ENCODE data around the gene TMED7.

TMED7 gene

DNA sequence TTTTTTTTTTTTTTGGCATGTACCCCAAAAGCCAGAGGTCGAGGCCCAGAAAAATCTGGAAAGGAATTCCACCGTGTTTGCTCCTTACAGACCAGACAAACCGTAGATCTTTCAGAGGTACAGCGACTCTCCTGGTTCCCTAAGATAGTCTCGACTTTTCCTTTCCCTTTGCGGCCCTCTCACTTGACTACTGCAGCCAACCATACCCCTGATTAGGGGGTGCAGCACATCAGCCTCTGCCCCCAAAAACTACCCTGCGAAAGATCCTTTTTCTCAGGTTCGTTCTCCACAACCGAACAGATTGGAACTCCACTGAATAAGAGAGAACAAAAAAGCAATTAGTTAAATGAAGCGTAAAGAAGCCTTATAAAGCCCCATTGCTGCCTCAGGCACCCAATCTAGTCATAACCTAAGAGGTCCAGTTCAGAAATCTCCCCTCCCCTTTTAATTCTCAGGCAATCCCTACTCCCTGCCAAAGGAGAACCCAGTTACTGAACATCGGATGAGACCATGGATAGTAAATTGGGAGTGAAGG lies 23.2 kb downstream of the TMED7 start:
- ChIA-PET POLR2A (interaction anchor here (1.0 kb wide), 1 partner anchor 65 kb away, joined by 3 read pairs; no protein-coding TSS in a partner anchor), CTCF (interaction anchor here (0.9 to 2.2 kb wide), 5 partner anchors 10 to 293 kb away, joined by 4 to 8 read pairs (median 7); partner anchors contain the start of gene FEM1C)
- TF ChIP-seq, protein P1, sequence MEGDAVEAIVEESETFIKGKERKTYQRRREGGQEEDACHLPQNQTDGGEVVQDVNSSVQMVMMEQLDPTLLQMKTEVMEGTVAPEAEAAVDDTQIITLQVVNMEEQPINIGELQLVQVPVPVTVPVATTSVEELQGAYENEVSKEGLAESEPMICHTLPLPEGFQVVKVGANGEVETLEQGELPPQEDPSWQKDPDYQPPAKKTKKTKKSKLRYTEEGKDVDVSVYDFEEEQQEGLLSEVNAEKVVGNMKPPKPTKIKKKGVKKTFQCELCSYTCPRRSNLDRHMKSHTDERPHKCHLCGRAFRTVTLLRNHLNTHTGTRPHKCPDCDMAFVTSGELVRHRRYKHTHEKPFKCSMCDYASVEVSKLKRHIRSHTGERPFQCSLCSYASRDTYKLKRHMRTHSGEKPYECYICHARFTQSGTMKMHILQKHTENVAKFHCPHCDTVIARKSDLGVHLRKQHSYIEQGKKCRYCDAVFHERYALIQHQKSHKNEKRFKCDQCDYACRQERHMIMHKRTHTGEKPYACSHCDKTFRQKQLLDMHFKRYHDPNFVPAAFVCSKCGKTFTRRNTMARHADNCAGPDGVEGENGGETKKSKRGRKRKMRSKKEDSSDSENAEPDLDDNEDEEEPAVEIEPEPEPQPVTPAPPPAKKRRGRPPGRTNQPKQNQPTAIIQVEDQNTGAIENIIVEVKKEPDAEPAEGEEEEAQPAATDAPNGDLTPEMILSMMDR (IDR thresholded peaks at IDR 0.05; ENCODE audit: control extremely low read depth, extremely low read depth, low read depth, missing control alignments): no peak
- peak; percentile 24 for DNase-seq (ENCODE audit: extremely low spot score)

DNA sequence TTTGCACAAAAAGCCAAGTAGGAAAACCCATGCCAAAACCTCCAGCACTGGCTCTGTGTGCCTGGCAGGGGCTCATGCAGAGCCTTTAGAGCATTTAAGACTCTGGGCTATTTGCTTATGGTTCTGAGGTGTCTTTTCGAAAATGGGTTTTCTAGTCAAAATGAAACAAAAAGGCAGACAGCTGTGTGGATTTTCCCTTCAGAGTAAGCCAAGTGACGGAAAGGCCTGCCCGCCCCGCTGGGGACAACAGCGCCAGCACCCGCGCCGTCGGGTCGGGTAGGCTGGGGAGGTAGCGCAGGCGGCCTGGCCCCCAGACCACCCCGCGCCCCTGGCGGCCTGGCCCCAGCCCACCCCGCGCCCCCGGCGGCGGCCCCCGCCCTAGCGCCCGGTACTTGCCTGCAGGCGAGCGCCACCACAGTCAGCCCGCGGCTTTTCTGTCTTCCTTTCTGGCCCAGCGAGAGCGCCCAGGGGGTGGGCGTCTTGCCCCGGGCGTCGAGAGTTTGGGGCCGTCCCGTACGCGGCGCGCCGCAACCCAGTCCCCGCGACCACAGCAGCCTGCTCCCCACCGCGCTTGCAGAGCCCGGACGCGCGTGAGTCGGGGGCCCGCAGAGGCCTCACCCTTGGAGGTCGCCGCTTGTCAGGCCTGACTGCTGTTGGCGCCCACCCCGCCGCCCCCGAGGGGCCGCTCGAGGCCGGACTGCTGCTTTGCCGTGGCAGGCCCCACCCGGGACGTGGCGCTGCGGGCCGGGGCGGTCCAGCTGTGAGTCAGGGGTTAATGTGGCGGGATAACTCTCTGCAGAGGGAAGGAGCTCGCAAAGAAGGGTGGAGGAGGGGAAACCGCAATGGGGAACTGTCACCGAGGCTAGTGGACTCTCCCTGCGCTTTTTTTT lies 23.9 kb downstream of the TMED7 start, which contains the start of gene TICAM2:
Gene TICAM2 (minus strand): TSS at position 779 of the 890 bp plus-strand sequence. CDS start 21,223 bp downstream, outside the sequence.
- peak; percentile 83 for DNase-seq (ENCODE audit: extremely low spot score)
- TF ChIP-seq, protein P1 (IDR thresholded peaks at IDR 0.05; ENCODE audit: control extremely low read depth, extremely low read depth, low read depth, missing control alignments): no peak
- CTCF ChIA-PET: interaction anchor here (0.6 to 2.2 kb wide), 16 partner anchors 9 to 297 kb away, joined by 3 to 8 read pairs (median 4); partner anchors contain the start of gene FEM1C
- POLR2A ChIA-PET: interaction anchor here (1.2 kb wide), 1 partner anchor 24 kb away, joined by 4 read pairs; no protein-coding TSS in a partner anchor

DNA sequence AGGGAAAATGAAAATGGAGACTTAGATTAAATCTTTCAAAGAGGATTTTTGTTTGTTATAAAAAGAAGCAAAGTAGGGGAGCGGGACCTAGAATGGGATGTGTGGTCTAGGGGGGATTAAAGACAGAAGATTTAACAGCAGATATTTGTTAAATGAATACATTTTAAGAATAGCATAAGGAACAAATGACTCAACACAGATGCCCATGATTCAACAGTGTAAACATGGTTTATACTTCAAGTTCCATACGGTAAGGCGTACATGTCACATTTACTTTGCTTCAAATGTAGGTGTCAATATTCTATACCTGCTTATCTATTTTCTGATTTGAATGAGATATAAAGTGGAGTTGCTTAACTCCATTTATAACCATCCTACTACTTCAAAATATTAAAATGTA lies 25.1 kb downstream of the TMED7 start:
- no peak for DNase-seq (ENCODE audit: extremely low spot score)
- CTCF ChIA-PET: interaction anchor here (1.1 to 2.2 kb wide), 11 partner anchors 9 to 291 kb away, joined by 3 to 8 read pairs (median 5); partner anchors contain the start of gene FEM1C

GRCh38 chr5:115599924-115600323 lies 25.9 kb downstream of the TMED7 start:
- no peak for DNase-seq (ENCODE audit: extremely low spot score)
- TF ChIP-seq, protein P1 (IDR thresholded peaks at IDR 0.05; ENCODE audit: control extremely low read depth, extremely low read depth, low read depth, missing control alignments): no peak
- ChIA-PET POLR2A (no interaction called here), CTCF (interaction anchor here (0.8 to 1.9 kb wide), 9 partner anchors 8 to 25 kb away, joined by 3 to 6 read pairs (median 3); no protein-coding TSS in a partner anchor)

More for the DNA sequence above, 25.1 kb downstream of the TMED7 start:
- POLR2A ChIA-PET: interaction anchor here (1.2 kb wide), 1 partner anchor 23 kb away, joined by 4 read pairs; no protein-coding TSS in a partner anchor
- TF ChIP-seq, protein P1 (IDR thresholded peaks at IDR 0.05; ENCODE audit: control extremely low read depth, extremely low read depth, low read depth, missing control alignments): no peak

- TF ChIP-seq, protein P1 (IDR thresholded peaks at IDR 0.05; ENCODE audit: control extremely low read depth, extremely low read depth, low read depth, missing control alignments): no peak
- peak; percentile 32 for DNase-seq (ENCODE audit: extremely low spot score)
- CTCF ChIA-PET: interaction anchor here (0.8 to 1.9 kb wide), 9 partner anchors 8 to 25 kb away, joined by 3 to 6 read pairs (median 3); no protein-coding TSS in a partner anchor
- POLR2A ChIA-PET: no interaction called here
Measured at GRCh38 chr5:115599502-115599901, 26.3 kb downstream of the TMED7 start.
